ENCODE data around the gene RBP3.

- no peak for TF ChIP-seq CTCF (IDR thresholded peaks at IDR 0.05; ENCODE audit: poor library complexity)
- no peak for TF ChIP-seq EZH2 (IDR thresholded peaks at IDR 0.05; ENCODE audit: borderline replicate concordance)
- no peak for TF ChIP-seq EZH2phosphoT487 (IDR thresholded peaks at IDR 0.05; ENCODE audit: low read depth, severe bottlenecking, unreplicated experiment)
Observed at GRCh38 chr10:47402641-47403301, 54.6 kb downstream of the RBP3 start.

Measured in hepatocyte (in vitro differentiated cells).